ENCODE results near the gene BRSK2. TPM values are rescaled to one million over a fixed set of nuclear protein-coding genes. Genes with fewer than 3 reads are reported as not detected.

The BRSK2 gene
- total RNA-seq, 4 donors from 2014 or later: 0.26 to 0.30 TPM; not detected in 2

GRCh38 chr11:1446623-1447022, 56.9 kb downstream of the BRSK2 start:
- Histone ChIP-seq H3K27ac (no peak overlapping the region), H3K27me3 (peaks cover 65% of the 10 kb centered on the region), H3K9me3 (no peaks in the 10 kb centered on the region), H3K36me3 (no peaks in the 10 kb centered on the region), H3K4me1 (peaks cover 10% of the 10 kb centered on the region), H3K4me3 (no peak overlapping the region)
- no peak for DNase-seq (ENCODE audit: low spot score in 2 of 2)
- TF ChIP-seq POLR2A (IDR thresholded peaks at IDR 0.05): no peak
- 37% methylated on average over 2 of the region's 9 CpGs for WGBS

GRCh38 chr11:1447845-1448825, 58.4 kb downstream of the BRSK2 start:
- Histone ChIP-seq H3K27me3 (peaks cover 56% of the 10 kb centered on the region), H3K4me3 (no peak overlapping the region), H3K4me1 (peaks cover 10% of the 10 kb centered on the region), H3K27ac (no peak overlapping the region), H3K36me3 (no peaks in the 10 kb centered on the region), H3K9me3 (no peaks in the 10 kb centered on the region)
- no peak for DNase-seq (ENCODE audit: low spot score in 2 of 2)
- 39% methylated on average over 10 of the region's 49 CpGs for WGBS
- TF ChIP-seq CTCF (IDR thresholded peaks at IDR 0.05): no peak
- TF ChIP-seq POLR2A (IDR thresholded peaks at IDR 0.05): no peak
- no peak for TF ChIP-seq EP300 (IDR thresholded peaks at IDR 0.05)
- TF ChIP-seq POLR2AphosphoS5 (IDR thresholded peaks at IDR 0.05): no peak

GRCh38 chr11:1448882-1449281, 59.1 kb downstream of the BRSK2 start:
- Histone ChIP-seq H3K27me3 (peaks cover 49% of the 10 kb centered on the region), H3K4me1 (peaks cover 10% of the 10 kb centered on the region), H3K9me3 (no peaks in the 10 kb centered on the region), H3K27ac (no peak overlapping the region), H3K4me3 (no peak overlapping the region), H3K36me3 (no peaks in the 10 kb centered on the region)
- 41% methylated on average over 18 of the region's 24 CpGs for WGBS
- TF ChIP-seq POLR2A (IDR thresholded peaks at IDR 0.05) (no peak), CTCF (IDR thresholded peaks at IDR 0.05) (no peak), POLR2AphosphoS5 (IDR thresholded peaks at IDR 0.05) (no peak), EP300 (IDR thresholded peaks at IDR 0.05) (no peak)
- no peak for DNase-seq (ENCODE audit: low spot score in 2 of 2)

GRCh38 chr11:1449490-1450243, 59.9 kb downstream of the BRSK2 start:
- Histone ChIP-seq H3K27ac (no peak overlapping the region), H3K27me3 (peaks cover 49% of the 10 kb centered on the region), H3K36me3 (no peaks in the 10 kb centered on the region), H3K4me3 (no peak overlapping the region), H3K4me1 (peaks cover 10% of the 10 kb centered on the region), H3K9me3 (no peaks in the 10 kb centered on the region)
- 75% methylated on average over 22 of the region's 31 CpGs for WGBS
- no peak for DNase-seq (ENCODE audit: low spot score in 2 of 2)
- no peak for TF ChIP-seq CTCF (IDR thresholded peaks at IDR 0.05)
- no peak for TF ChIP-seq POLR2AphosphoS5 (IDR thresholded peaks at IDR 0.05)
- no peak for TF ChIP-seq EP300 (IDR thresholded peaks at IDR 0.05)
- no peak for TF ChIP-seq POLR2A (IDR thresholded peaks at IDR 0.05)

GRCh38 chr11:1450344-1450875, 60.7 kb downstream of the BRSK2 start:
- no peak overlapping the region for H3K4me3 ChIP-seq
- no peaks in the 10 kb centered on the region for H3K9me3 ChIP-seq
- no peak overlapping the region for H3K27ac ChIP-seq
- TF ChIP-seq POLR2A (IDR thresholded peaks at IDR 0.05) (no peak), CTCF (IDR thresholded peaks at IDR 0.05) (no peak), EP300 (IDR thresholded peaks at IDR 0.05) (no peak), POLR2AphosphoS5 (IDR thresholded peaks at IDR 0.05) (no peak)
- 87% methylated on average over 13 of the region's 29 CpGs for WGBS
- no peak for DNase-seq (ENCODE audit: low spot score in 2 of 2)
- peaks cover 10% of the 10 kb centered on the region for H3K4me1 ChIP-seq
- H3K27me3 ChIP-seq: peaks cover 44% of the 10 kb centered on the region
- H3K36me3 ChIP-seq: no peaks in the 10 kb centered on the region
